Stomach (tissue), 9 donors: ENCODE data around the gene HOXC11. TPM values are rescaled to one million over a fixed set of nuclear protein-coding genes. Genes with fewer than 3 reads are reported as not detected.

Experiments
- DNase-seq, 2 donors: peaks; one replicate each; pipeline versions ENCODE4 v3.0.0 to v3.0.0-alpha.2; 2013 to 2019
- H3K27ac ChIP-seq, 5 donors: fragments of 200-600 bp in 4 of 5; sonication (generic) in 4 of 5; one replicate each; pipeline ENCODE4 v1.5.1; 2013 to 2019; ENCODE audit warnings: mild to moderate bottlenecking in 1 of 5, moderate library complexity in 1 of 5
- H3K27me3 ChIP-seq, 3 donors: fragments of 200-600 bp; sonication (generic); one replicate each; pipeline ENCODE4 v1.5.1; 2017 to 2019; ENCODE audit warnings: mixed run types in 1 of 3
- H3K36me3 ChIP-seq, 4 donors: fragments of 200-600 bp; sonication (generic); 1 replicate in 3 of 4; 2 replicates in 1 of 4; pipeline ENCODE4 v1.5.1; 2016 to 2019
- H3K4me1 ChIP-seq, 4 donors: fragments of 200-600 bp; sonication (generic); one replicate each; pipeline ENCODE4 v1.5.1; 2016 to 2019
- H3K4me3 ChIP-seq, 4 donors: fragments of 200-600 bp; sonication (generic) in 3 of 4; one replicate each; pipeline ENCODE4 v1.5.1; 2016 to 2019; ENCODE audit warnings: mild to moderate bottlenecking in 1 of 4
- H3K9me3 ChIP-seq, 4 donors: fragments of 200-600 bp; sonication (generic); one replicate each; pipeline ENCODE4 v1.5.1; 2016 to 2019
- EP300 ChIP-seq: sonication (generic); formaldehyde crosslinking; IDR thresholded peaks from one replicate; pipeline ENCODE4 v1.6.1; 2017; ENCODE audit warnings: antibody characterized with exemption
- POLR2A ChIP-seq, 4 donors: fragments of 450-650 bp; IDR thresholded peaks; one replicate each; pipeline ENCODE4 v1.6.1; 2016; ENCODE audit warnings: antibody characterized with exemption in 4 of 4, control low read depth in 2 of 4, mild to moderate bottlenecking in 1 of 4, moderate library complexity in 1 of 4
- POLR2AphosphoS5 ChIP-seq, 3 donors: sonication (generic); formaldehyde crosslinking; IDR thresholded peaks; one replicate each; pipeline ENCODE4 v1.6.1; 2016; ENCODE audit warnings: antibody characterized with exemption in 3 of 3
- WGBS, 5 donors: extraction: QIAGEN DNeasy Blood & Tissue Kit in 3 of 5; methylation state at CpG; one replicate each; pipeline versions ENCODE4 v1.1.5 to v1.1.7; 2013 to 2018; 5-methylcytosine and 5-hydroxymethylcytosine counted together
- intact Hi-C: fragments of 100-400 bp; cut with DNase I; formaldehyde crosslinking; loops from one replicate; pipeline ENCODE4 v1.15.1; 2023; ENCODE audit warnings: low total_unique reads
- polyA plus RNA-seq, 3 donors: library from polyadenylated mRNA; stranded (reverse); fragments of 200-250 nt; gene quantifications; one replicate each; pipeline ENCODE4 v1.2.3, GENCODE V29; 2013
- total RNA-seq, 5 donors: library from RNA; depleted of rRNA; stranded (reverse); fragments of >200 nt; gene quantifications; one replicate each; pipeline versions ENCODE4 v1.1.0 to v1.2.3, GENCODE V29; 2014 to 2016
- TF ChIP-seq, protein P1 (sequence below), 7 experiments: fragments of 450-650 bp in 4 of 7; fragments of 200-600 bp in 3 of 7; sonication (generic) in 3 of 7; IDR thresholded peaks; one replicate each; pipeline ENCODE4 v1.5.1; 2016 to 2019; ENCODE audit warnings: antibody characterized with exemption in 7 of 7, control low read depth in 2 of 7, mild to moderate bottlenecking in 1 of 7
- donor health status: healthy with polysubstance abuse.
- donor health status: Bipolar disorder and iron deficiency.
- donor health status: healthy.

HOXC11 gene
- total and polyA plus RNA-seq, 8 donors: not detected

- Histone ChIP-seq H3K4me3 (no peak overlapping the region), H3K27me3 (peaks cover 43 to 100% (median 98%) of the 10 kb centered on the region in 3 donors), H3K9me3 (peaks cover 0 to 5% (median 0%) of the 10 kb centered on the region in 4 donors), H3K36me3 (no peaks in the 10 kb centered on the region), H3K27ac (no peak overlapping the region), H3K4me1 (peaks cover 18 to 42% (median 33%) of the 10 kb centered on the region in 4 donors)
- intact Hi-C loops: no loop called here
- 10 to 23% (median 19%) methylated on average over 10 of the region's 10 CpGs for WGBS, 5 donors
- TF ChIP-seq, protein P1, sequence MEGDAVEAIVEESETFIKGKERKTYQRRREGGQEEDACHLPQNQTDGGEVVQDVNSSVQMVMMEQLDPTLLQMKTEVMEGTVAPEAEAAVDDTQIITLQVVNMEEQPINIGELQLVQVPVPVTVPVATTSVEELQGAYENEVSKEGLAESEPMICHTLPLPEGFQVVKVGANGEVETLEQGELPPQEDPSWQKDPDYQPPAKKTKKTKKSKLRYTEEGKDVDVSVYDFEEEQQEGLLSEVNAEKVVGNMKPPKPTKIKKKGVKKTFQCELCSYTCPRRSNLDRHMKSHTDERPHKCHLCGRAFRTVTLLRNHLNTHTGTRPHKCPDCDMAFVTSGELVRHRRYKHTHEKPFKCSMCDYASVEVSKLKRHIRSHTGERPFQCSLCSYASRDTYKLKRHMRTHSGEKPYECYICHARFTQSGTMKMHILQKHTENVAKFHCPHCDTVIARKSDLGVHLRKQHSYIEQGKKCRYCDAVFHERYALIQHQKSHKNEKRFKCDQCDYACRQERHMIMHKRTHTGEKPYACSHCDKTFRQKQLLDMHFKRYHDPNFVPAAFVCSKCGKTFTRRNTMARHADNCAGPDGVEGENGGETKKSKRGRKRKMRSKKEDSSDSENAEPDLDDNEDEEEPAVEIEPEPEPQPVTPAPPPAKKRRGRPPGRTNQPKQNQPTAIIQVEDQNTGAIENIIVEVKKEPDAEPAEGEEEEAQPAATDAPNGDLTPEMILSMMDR (IDR thresholded peaks at IDR 0.05): no peak
- TF ChIP-seq POLR2AphosphoS5 (IDR thresholded peaks at IDR 0.05): no peak
- TF ChIP-seq POLR2A (IDR thresholded peaks at IDR 0.05): no peak
- TF ChIP-seq EP300: no peak
- DNase-seq: no peak
Observed at GRCh38 chr12:54010053-54010971, 37.4 kb downstream of the HOXC11 start.

DNA sequence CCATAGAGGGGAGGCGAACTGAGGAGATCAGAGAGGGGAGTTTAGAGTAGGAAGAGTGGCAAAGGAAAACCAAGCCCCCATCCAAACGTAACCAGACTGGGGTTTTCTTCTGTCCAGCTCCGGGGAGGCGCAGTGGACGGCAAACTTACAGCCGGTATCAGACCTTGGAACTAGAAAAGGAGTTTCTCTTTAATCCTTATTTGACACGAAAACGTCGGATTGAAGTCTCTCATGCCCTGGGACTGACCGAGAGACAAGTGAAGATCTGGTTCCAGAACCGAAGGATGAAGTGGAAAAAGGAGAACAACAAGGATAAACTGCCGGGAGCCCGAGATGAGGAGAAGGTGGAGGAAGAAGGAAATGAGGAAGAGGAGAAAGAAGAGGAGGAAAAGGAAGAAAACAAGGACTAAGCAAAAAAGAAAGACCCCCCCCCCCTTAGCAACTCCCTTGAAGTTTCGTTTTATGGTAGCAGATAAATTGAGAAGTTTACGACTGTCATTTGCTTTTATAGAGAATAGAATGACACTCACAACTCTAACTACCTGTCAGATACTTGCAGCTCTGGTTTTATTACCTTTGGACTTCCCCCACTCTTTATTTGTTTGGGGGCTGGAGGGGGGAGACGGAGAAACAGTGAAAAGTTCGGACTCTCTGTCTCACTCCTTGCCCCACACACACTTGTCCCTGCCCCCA, 38.2 kb downstream of the HOXC11 start:
- Histone ChIP-seq H3K4me1 (peaks cover 17 to 35% (median 28%) of the 10 kb centered on the region in 4 donors), H3K36me3 (no peaks in the 10 kb centered on the region), H3K9me3 (peaks cover 0 to 5% (median 0%) of the 10 kb centered on the region in 4 donors), H3K4me3 (no peak overlapping the region), H3K27me3 (peaks cover 48 to 100% (median 98%) of the 10 kb centered on the region in 3 donors), H3K27ac (no peak overlapping the region)
- intact Hi-C loops: no loop called here
- DNase-seq: no peak
- TF ChIP-seq EP300 (no peak), POLR2A (IDR thresholded peaks at IDR 0.05) (no peak), POLR2AphosphoS5 (IDR thresholded peaks at IDR 0.05) (no peak)
- TF ChIP-seq, protein P1 (IDR thresholded peaks at IDR 0.05): no peak
- 7 to 11% (median 8%) methylated on average over 17 of the region's 17 CpGs for WGBS, 5 donors

DNA sequence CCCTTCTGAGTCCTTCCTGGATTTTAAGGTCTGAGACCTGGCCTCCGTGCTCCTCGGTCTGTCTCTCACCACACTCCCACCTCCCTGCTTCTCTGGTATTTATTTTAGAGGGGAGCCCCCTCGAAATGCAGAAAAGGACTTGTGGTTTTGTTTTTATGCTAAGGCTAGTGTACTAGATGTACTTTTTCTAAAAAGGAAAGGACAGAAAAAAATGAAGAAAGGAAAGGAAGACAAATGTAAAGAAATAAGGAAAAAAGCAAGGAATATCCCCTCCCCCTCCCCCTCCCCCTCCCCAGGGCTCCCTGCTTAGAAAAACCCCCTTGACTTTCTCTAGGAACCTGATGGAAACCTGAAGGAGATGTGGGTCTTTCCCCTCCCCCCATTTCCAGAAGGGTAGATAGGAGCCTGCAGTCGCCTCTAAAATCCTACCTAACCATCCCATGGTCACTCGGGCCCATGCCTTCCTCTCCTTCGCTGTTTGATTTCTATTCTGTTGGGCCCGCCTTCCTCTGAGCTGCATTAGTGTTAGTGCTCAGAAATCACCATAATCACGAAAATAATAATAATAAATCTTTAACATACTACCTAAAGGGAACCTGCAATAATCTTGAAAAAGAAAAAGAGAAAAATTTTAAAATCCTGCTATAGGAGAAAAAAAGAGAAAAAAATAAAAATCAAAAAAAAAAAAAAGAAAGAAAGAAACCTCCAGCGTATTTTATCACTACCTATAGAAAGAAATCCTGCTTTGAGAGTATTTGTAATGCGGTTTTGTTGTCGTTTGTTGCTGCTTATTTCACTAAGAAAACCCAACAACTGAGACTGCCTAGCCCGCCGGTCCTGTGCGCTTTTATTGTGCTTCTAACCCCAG, 39.0 kb downstream of the HOXC11 start:
- Histone ChIP-seq H3K36me3 (no peaks in the 10 kb centered on the region), H3K27ac (no peak overlapping the region), H3K4me1 (peaks cover 11 to 34% (median 27%) of the 10 kb centered on the region in 4 donors), H3K4me3 (no peak overlapping the region), H3K27me3 (peaks cover 45 to 100% (median 98%) of the 10 kb centered on the region in 3 donors), H3K9me3 (peaks cover 0 to 5% (median 0%) of the 10 kb centered on the region in 4 donors)
- TF ChIP-seq EP300 (no peak), POLR2AphosphoS5 (IDR thresholded peaks at IDR 0.05) (no peak), POLR2A (IDR thresholded peaks at IDR 0.05) (no peak)
- TF ChIP-seq, protein P1 (IDR thresholded peaks at IDR 0.05): no peak
- WGBS, 5 donors: 17 to 27% (median 23%) methylated on average over 14 of the region's 14 CpGs
- no peak for DNase-seq
- intact Hi-C loops: no loop called here
